OCI-LY3 (cell line): ENCODE data around the gene ABCG4.

Source experiments
- CTCF ChIP-seq: fragments of 200-600, 300-600 bp; sonication (generic); IDR thresholded peaks from 2 replicates; pipeline ENCODE4 v1.5.1; 2014; ENCODE audit warnings: antibody characterized with exemption, low read length, low read depth
- EZH2phosphoT487 ChIP-seq: fragments of 200-600 bp; shearing (Covaris generic); IDR thresholded peaks from 2 replicates; pipeline ENCODE4 v1.6.1; 2018; ENCODE audit warnings: antibody characterized with exemption, mixed run types, low read depth

GRCh38 chr11:119160151-119160550 is 11.3 kb downstream of the ABCG4 start:
- TF ChIP-seq EZH2phosphoT487 (no peak), CTCF (no peak)
